IPS-18a (cell line): Measurements from ENCODE around the gene NR2F2.

Experiments used
- H3K27ac ChIP-seq: one replicate; pipeline ENCODE4 v1.5.1; 2013; ENCODE audit warnings: low read length
- H3K27me3 ChIP-seq: one replicate; pipeline ENCODE4 v1.6.1; 2013; ENCODE audit warnings: mild to moderate bottlenecking, low read length; ENCODE audit not compliant: control insufficient read depth, insufficient read depth
- H3K36me3 ChIP-seq: one replicate; pipeline ENCODE4 v1.6.1; 2013; ENCODE audit warnings: low read depth, low read length; ENCODE audit not compliant: control insufficient read depth
- H3K4me1 ChIP-seq: one replicate; pipeline ENCODE4 v1.6.1; 2013; ENCODE audit warnings: low read depth, low read length; ENCODE audit not compliant: control insufficient read depth
- H3K4me3 ChIP-seq: one replicate; pipeline ENCODE4 v1.5.1; 2013; ENCODE audit warnings: low read length
- H3K9ac ChIP-seq: one replicate; pipeline ENCODE4 v1.6.1; 2013; ENCODE audit warnings: mild to moderate bottlenecking, low read length, moderate library complexity
- H3K9me3 ChIP-seq: one replicate; pipeline ENCODE4 v1.6.1; 2013; ENCODE audit warnings: low read depth, low read length; ENCODE audit not compliant: control insufficient read depth

NR2F2 gene

GRCh38 chr15:96340598-96341512, 10.4 kb downstream of the NR2F2 start:
- H3K4me1 ChIP-seq, result peaks cover 60% of the 10 kb centered on the region
- no peak overlapping the region for H3K27ac ChIP-seq
- H3K9ac ChIP-seq, result no peak overlapping the region
- H3K9me3 ChIP-seq, result no peaks in the 10 kb centered on the region
- peaks cover 93% of the 10 kb centered on the region for H3K27me3 ChIP-seq
- peak overlapping the region; percentile 74 for H3K4me3 ChIP-seq
- no peaks in the 10 kb centered on the region for H3K36me3 ChIP-seq

DNA sequence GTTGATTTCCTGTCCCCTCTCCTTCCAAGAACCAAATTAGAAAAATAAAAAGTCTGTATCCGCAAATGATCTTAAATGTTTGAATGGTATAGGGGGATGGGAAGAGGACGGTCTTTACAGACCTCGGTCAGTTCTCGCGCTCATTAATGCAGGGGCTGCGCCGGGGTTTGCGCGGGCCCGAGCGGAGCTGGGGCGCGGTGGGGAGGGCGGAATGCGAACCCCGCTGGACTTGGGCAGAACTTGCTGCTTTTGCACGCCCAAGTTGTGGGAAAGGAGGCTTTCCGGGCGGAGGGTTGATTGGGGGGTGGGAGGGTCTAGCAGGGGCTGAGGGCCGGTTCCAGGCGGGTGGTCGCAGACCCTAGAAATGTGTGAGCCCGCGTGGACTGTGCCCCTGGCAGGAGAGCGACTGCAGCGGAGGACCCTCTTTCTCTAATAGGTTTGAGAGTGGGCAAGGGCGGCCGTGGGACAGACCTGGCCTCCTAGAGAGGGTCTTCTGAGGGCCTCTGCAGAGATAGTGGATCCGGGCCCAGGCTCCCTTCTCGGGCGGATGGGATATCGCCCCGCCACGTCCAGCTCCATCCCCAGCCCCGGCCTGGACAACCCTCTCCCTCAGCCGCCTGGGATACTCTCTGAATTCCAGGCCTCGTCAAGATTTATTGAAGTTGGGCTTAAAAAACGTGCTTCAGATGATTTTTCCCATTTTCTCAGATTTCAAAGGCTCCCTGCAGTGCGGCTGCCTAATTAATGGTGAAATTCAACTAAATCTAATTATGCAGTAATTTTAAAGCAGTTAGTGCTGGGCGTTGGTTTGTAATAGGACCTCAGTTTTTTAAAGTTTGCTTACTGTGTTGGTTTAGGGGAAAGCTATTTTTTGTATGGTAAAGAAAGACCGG, 11.3 kb downstream of the NR2F2 start:
- Histone ChIP-seq H3K9me3 (no peaks in the 10 kb centered on the region), H3K4me1 (peaks cover 59% of the 10 kb centered on the region), H3K27me3 (peaks cover 93% of the 10 kb centered on the region), H3K4me3 (peak overlapping the region; percentile 74), H3K27ac (no peak overlapping the region), H3K9ac (no peak overlapping the region), H3K36me3 (no peaks in the 10 kb centered on the region)

GRCh38 chr15:96342406-96343112, 12.1 kb downstream of the NR2F2 start:
- peaks cover 51% of the 10 kb centered on the region for H3K4me1 ChIP-seq
- no peak overlapping the region for H3K27ac ChIP-seq
- peaks cover 93% of the 10 kb centered on the region for H3K27me3 ChIP-seq
- no peaks in the 10 kb centered on the region for H3K9me3 ChIP-seq
- no peak overlapping the region for H3K9ac ChIP-seq
- H3K4me3 ChIP-seq, result no peak overlapping the region
- no peaks in the 10 kb centered on the region for H3K36me3 ChIP-seq

DNA sequence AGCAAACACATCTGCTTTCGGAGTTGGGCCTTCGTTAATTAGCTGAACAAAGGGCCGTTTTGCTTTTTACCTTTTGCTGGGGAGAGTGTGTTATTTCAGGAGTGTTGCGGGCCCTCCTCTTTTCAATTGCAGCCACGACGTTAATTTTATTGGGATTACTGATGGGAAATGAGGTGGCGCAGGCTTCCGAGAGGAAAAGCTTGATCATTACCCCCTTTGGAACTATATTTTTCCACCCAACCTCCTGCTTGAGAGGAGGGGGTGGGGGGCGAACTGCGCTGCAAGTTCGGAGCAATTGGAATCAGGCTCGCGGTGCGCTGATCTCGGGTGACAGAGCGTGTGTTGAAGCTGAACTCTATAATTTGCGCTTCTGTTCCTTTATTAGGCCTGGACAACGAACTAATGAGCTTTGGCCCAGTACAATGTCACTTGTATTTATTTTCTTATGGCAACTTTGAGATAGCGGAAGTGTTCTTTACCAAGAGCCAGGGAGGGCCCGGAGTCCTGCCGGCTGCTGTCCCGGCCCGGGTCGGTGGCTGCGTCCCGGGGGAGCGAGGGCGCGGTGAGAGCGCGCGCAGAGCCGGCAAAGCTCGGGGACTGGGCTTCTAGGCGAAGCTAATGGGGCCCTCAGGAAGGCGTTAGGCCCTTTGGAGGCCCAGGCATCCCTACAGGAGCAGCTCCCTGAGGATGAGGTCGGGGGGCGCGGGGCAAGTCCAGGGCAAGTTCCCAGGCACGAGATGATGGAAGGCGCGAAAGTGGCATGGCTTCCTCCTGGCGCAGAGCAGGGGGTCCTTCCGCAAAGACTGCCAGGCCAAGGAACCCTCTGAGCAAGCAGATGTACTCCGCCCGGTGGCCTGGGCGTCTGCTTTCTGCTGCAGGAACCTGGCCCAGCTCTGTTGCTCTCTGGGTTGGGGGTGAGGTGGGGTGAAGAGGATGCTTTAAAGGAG, 12.9 kb downstream of the NR2F2 start:
- Histone ChIP-seq H3K9ac (no peak overlapping the region), H3K27me3 (peaks cover 93% of the 10 kb centered on the region), H3K9me3 (no peaks in the 10 kb centered on the region), H3K27ac (no peak overlapping the region), H3K4me1 (peaks cover 46% of the 10 kb centered on the region), H3K36me3 (no peaks in the 10 kb centered on the region), H3K4me3 (peak overlapping the region; percentile 16)

- Histone ChIP-seq H3K9ac (no peak overlapping the region), H3K9me3 (no peaks in the 10 kb centered on the region), H3K27me3 (peaks cover 93% of the 10 kb centered on the region), H3K4me3 (peak overlapping the region; percentile 16), H3K4me1 (peaks cover 48% of the 10 kb centered on the region), H3K36me3 (no peaks in the 10 kb centered on the region), H3K27ac (no peak overlapping the region)
Measured at GRCh38 chr15:96344060-96344705, 13.7 kb downstream of the NR2F2 start.

- Histone ChIP-seq H3K4me3 (peak overlapping the region; percentile 46), H3K9me3 (no peaks in the 10 kb centered on the region), H3K36me3 (no peaks in the 10 kb centered on the region), H3K27me3 (peaks cover 93% of the 10 kb centered on the region), H3K27ac (no peak overlapping the region), H3K4me1 (peaks cover 45% of the 10 kb centered on the region), H3K9ac (no peak overlapping the region)
Measured at GRCh38 chr15:96344706-96345559, 14.4 kb downstream of the NR2F2 start.

- Histone ChIP-seq H3K36me3 (no peaks in the 10 kb centered on the region), H3K27ac (no peak overlapping the region), H3K9ac (no peak overlapping the region), H3K4me1 (peaks cover 42% of the 10 kb centered on the region), H3K27me3 (peaks cover 98% of the 10 kb centered on the region), H3K4me3 (peak overlapping the region; percentile 46), H3K9me3 (no peaks in the 10 kb centered on the region)
Measured at GRCh38 chr15:96345560-96346399, 15.3 kb downstream of the NR2F2 start.

DNA sequence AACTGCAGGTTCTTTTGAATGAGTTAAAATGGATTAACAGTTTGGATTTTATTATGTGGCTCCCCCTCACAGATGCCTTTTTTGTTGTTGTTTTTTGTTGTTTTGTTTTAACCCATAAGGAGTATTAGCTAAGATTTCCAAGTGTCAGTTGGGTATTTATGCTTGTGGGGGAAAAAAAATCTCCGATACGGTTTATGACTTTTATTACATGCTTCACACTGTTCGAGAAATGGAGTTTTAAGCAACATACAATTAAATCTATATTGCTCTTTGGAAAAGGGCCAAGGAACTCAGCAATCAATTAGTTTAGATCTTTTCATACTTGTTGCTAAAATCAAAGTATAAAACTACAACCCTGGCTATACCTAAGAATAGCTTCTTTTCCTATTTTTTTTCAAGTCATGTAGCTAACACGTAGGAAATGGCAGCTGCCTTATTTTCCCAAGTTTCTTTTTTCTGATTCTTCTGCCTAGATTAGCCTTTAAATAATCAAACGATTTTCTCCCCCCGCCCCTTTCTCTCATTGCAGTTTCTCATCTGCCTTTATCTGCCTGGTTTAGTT, 16.0 kb downstream of the NR2F2 start:
- peaks cover 42% of the 10 kb centered on the region for H3K4me1 ChIP-seq
- peak overlapping the region; percentile 46 for H3K4me3 ChIP-seq
- H3K9ac ChIP-seq, result no peak overlapping the region
- H3K27ac ChIP-seq, result no peak overlapping the region
- no peaks in the 10 kb centered on the region for H3K9me3 ChIP-seq
- no peaks in the 10 kb centered on the region for H3K36me3 ChIP-seq
- peaks cover 100% of the 10 kb centered on the region for H3K27me3 ChIP-seq
